ENCODE measurements around the gene IGFBP2.

- TF ChIP-seq CTCF (IDR thresholded peaks at IDR 0.05) (no peak), POLR2A (IDR thresholded peaks at IDR 0.05) (no peak)
Measured at GRCh38 chr2:216676630-216677029, 43.4 kb downstream of the IGFBP2 start.

All from esophagus squamous epithelium (tissue), 4 donors.